CD14-positive monocyte (primary cell): ENCODE measurements around the gene FN1. TPM values are rescaled to one million over a fixed set of nuclear protein-coding genes. Genes with fewer than 3 reads are reported as not detected.

Experiments used
- DNase-seq, 3 donors: peaks; one replicate each; pipeline ENCODE4 v3.0.0-alpha.2; 2011 to 2022
- H2AFZ ChIP-seq: 2 replicates; pipeline ENCODE4 v1.6.0; 2012; ENCODE audit warnings: mild to moderate bottlenecking, low read depth, low read length, inconsistent platforms; ENCODE audit not compliant: insufficient read depth, poor library complexity, severe bottlenecking
- H3K27ac ChIP-seq, 2 donors: 1 replicate in 1 of 2; 2 replicates in 1 of 2; pipeline ENCODE4 v1.5.1; 2012 to 2013; ENCODE audit warnings: low read length in 2 of 2, control low read depth in 1 of 2, inconsistent platforms in 1 of 2, low read depth in 1 of 2, mild to moderate bottlenecking in 1 of 2
- H3K27me3 ChIP-seq, 2 donors: one replicate each; pipeline versions ENCODE4 v1.6.0 to v1.6.1; 2011 to 2013; ENCODE audit warnings: low read length in 2 of 2; ENCODE audit not compliant: control insufficient read depth in 2 of 2, insufficient read depth in 2 of 2
- H3K36me3 ChIP-seq, 2 donors: replicated peaks in 1 of 2; 1 replicate in 1 of 2; 2 replicates in 1 of 2; pipeline versions ENCODE4 v1.5.1 to v1.6.1; 2012 to 2013; ENCODE audit warnings: low read length in 2 of 2, control low read depth in 1 of 2, inconsistent platforms in 1 of 2, mild to moderate bottlenecking in 1 of 2; ENCODE audit not compliant: insufficient read depth in 2 of 2, control insufficient read depth in 1 of 2
- H3K4me1 ChIP-seq, 2 donors: 1 replicate in 1 of 2; 2 replicates in 1 of 2; pipeline versions ENCODE4 v1.5.1 to v1.6.1; 2012 to 2013; ENCODE audit warnings: low read length in 2 of 2, control low read depth in 1 of 2, inconsistent platforms in 1 of 2, mild to moderate bottlenecking in 1 of 2, moderate library complexity in 1 of 2; ENCODE audit not compliant: insufficient read depth in 2 of 2, control insufficient read depth in 1 of 2
- H3K4me2 ChIP-seq: replicated peaks from 2 replicates; pipeline ENCODE3; 2012; ENCODE audit warnings: low read length, moderate library complexity, mild to moderate bottlenecking; ENCODE audit not compliant: poor library complexity, severe bottlenecking; ENCODE audit errors: extremely low read depth
- H3K4me3 ChIP-seq, 3 experiments: fragments of 200-600 bp in 1 of 3; sonication (generic) in 1 of 3; replicated peaks in 1 of 3; 1 replicate in 2 of 3; 2 replicates in 1 of 3; pipeline ENCODE4 v1.5.1; 2011 to 2013; ENCODE audit warnings: low read length in 3 of 3, mild to moderate bottlenecking in 3 of 3, control low read depth in 2 of 3, low read depth in 2 of 3, inconsistent platforms in 1 of 3, moderate library complexity in 1 of 3
- H3K79me2 ChIP-seq: 2 replicates; pipeline ENCODE4 v1.6.0; 2012; ENCODE audit warnings: mild to moderate bottlenecking, control low read depth, inconsistent platforms, low read length, moderate library complexity; ENCODE audit not compliant: insufficient read depth
- H3K9ac ChIP-seq: 2 replicates; pipeline ENCODE4 v1.6.0; 2017; ENCODE audit warnings: low read length, mild to moderate bottlenecking; ENCODE audit not compliant: insufficient read depth, poor library complexity, severe bottlenecking
- H3K9me3 ChIP-seq, 2 donors: replicated peaks in 1 of 2; 1 replicate in 1 of 2; 2 replicates in 1 of 2; pipeline versions ENCODE4 v1.5.1 to v1.6.1; 2012 to 2013; ENCODE audit warnings: low read length in 2 of 2, control low read depth in 1 of 2; ENCODE audit not compliant: control insufficient read depth in 1 of 2, insufficient read depth in 1 of 2
- H4K20me1 ChIP-seq: 2 replicates; pipeline ENCODE4 v1.6.0; 2012; ENCODE audit warnings: mild to moderate bottlenecking, low read length, control low read depth, moderate library complexity; ENCODE audit not compliant: insufficient read depth
- H3K27ac Mint-ChIP-seq, 7 donors: one replicate each; pipeline ENCODE4 v1.8.0; 2020; ENCODE audit warnings: mild to moderate bottlenecking in 7 of 7, mixed read lengths in 7 of 7, moderate library complexity in 6 of 7, inconsistent platforms in 2 of 7
- H3K27me3 Mint-ChIP-seq, 3 donors: one replicate each; pipeline ENCODE4 v1.8.0; 2021 to 2022; ENCODE audit warnings: low read depth in 3 of 3, mild to moderate bottlenecking in 3 of 3, mixed read lengths in 3 of 3, moderate library complexity in 3 of 3, inconsistent platforms in 1 of 3
- H3K36me3 Mint-ChIP-seq, 2 donors: one replicate each; pipeline ENCODE4 v1.8.0; 2020; ENCODE audit warnings: mixed read lengths in 2 of 2, inconsistent platforms in 1 of 2, mild to moderate bottlenecking in 1 of 2
- H3K4me1 Mint-ChIP-seq: one replicate; pipeline ENCODE4 v1.8.0; 2020; ENCODE audit warnings: mild to moderate bottlenecking, mixed read lengths
- H3K4me3 Mint-ChIP-seq, 2 donors: one replicate each; pipeline ENCODE4 v1.8.0; 2020; ENCODE audit warnings: mild to moderate bottlenecking in 2 of 2, mixed read lengths in 2 of 2, moderate library complexity in 1 of 2
- H3K9me3 Mint-ChIP-seq, 7 donors: one replicate each; pipeline ENCODE4 v1.8.0; 2020 to 2022; ENCODE audit warnings: mixed read lengths in 7 of 7, mild to moderate bottlenecking in 6 of 7, moderate library complexity in 6 of 7, inconsistent platforms in 2 of 7
- CTCF ChIP-seq: fragments of 200-600 bp; IDR thresholded peaks from one replicate; pipeline ENCODE4 v1.8.0; 2022; ENCODE audit warnings: antibody characterized with exemption, mild to moderate bottlenecking
- WGBS: methylation state at CpG from one replicate; pipeline ENCODE4 v1.1.5; 2013; ENCODE audit warnings: missing lambda C conversion rate; ENCODE audit not compliant: insufficient coverage; 5-methylcytosine and 5-hydroxymethylcytosine counted together
- intact Hi-C, 2 donors: fragments of 100-400 bp; cut with micrococcal nuclease; formaldehyde crosslinking; loops; one replicate each; pipeline versions ENCODE4 v1.15.0 to v1.15.1; 2023
- polyA plus RNA-seq, 3 donors: library from polyadenylated mRNA; depleted of rRNA in 1 of 3; unstranded in 2 of 3; stranded (reverse) in 1 of 3; fragments of 300-500 nt in 2 of 3; fragments of >200 nt in 1 of 3; fragmentation: Illumina TruSeq in 2 of 3; gene quantifications; 1 replicate in 2 of 3; 2 replicates in 1 of 3; pipeline ENCODE4 v1.2.3, GENCODE V29; 2012 to 2021

Gene FN1
- polyA plus RNA-seq, 3 donors: 0.21 to 0.72 (median 0.23) TPM

DNA sequence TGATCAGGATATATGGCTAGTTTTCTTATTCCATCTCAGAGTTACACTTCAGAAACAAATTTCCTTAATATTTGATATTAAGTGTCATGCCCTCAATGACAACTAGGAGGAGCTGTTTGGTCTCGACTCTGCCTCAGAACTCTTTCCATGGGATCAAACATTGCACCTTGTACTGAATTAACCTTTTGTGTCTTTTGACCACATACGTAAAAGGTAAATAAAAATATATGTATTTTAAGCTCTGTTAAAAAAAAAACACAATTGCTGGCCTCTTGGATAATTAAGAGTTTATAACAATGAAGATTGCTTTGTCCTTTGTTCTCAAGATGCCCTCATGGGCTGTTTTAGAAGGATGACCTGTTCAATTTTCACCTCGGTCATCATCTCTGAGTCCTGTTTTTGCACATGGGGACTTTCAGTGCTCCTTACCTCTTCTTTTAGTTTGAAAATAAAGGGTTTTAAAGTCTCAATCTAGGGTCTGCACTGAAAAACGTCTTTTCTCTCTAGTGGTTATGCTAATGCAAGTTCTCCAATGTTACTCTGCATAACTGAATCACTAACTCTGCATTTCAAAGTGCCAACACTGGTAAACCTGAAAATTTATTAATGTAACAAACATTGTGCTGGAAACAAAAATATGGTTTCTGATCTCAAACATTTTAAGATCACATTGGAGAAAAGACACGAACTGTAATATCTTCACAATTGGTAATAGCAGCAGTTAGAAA, 18.8 kb upstream of the FN1 start:
- no peak overlapping the region for H3K27ac ChIP-seq

GRCh38 chr2:215452725-215453124, 16.9 kb upstream of the FN1 start:
- Mint-ChIP-seq H3K27me3 (peaks cover 5 to 30% (median 18%) of the 10 kb centered on the region in 3 donors), H3K36me3 (no peaks in the 10 kb centered on the region), H3K4me3 (peak overlapping the region in 1 of 2 donors; percentile 33), H3K9me3 (peaks cover 2 to 9% (median 3%) of the 10 kb centered on the region in 7 donors), H3K27ac (peak overlapping the region in 2 of 7 donors; percentile 30 to 68), H3K4me1 (no peaks in the 10 kb centered on the region)
- H3K27me3 ChIP-seq: peaks cover 5 to 19% of the 10 kb centered on the region in 2 donors
- no peak overlapping the region for H3K4me2 ChIP-seq
- H3K36me3 ChIP-seq: no peaks in the 10 kb centered on the region
- H3K9me3 ChIP-seq: no peaks in the 10 kb centered on the region
- no peaks in the 10 kb centered on the region for H3K79me2 ChIP-seq
- no CpG with 5 or more reads among the region's 5 CpGs for WGBS
- H3K9ac ChIP-seq: no peak overlapping the region
- no peak for DNase-seq
- no peak for TF ChIP-seq CTCF
- H3K27ac ChIP-seq: no peak overlapping the region
- H3K4me1 ChIP-seq: no peaks in the 10 kb centered on the region
- intact Hi-C loops: loop anchor here in 1 of 2 donors (5.0 kb wide), 1 partner anchor 480 kb away; no protein-coding TSS in a partner anchor
- no peak overlapping the region for H2AFZ ChIP-seq
- H3K4me3 ChIP-seq: no peak overlapping the region
- no peaks in the 10 kb centered on the region for H4K20me1 ChIP-seq

More for the DNA sequence above, 18.8 kb upstream of the FN1 start:
- peaks cover 0 to 8% of the 10 kb centered on the region in 2 donors for H3K27me3 ChIP-seq
- no peak overlapping the region for H3K4me3 ChIP-seq
- intact Hi-C loops: loop anchor here (5.0 kb wide), 2 partner anchors 463 to 478 kb away; no protein-coding TSS in a partner anchor
- no peak overlapping the region for H3K9ac ChIP-seq
- Mint-ChIP-seq H3K9me3 (peaks cover 2 to 9% (median 3%) of the 10 kb centered on the region in 7 donors), H3K36me3 (no peaks in the 10 kb centered on the region), H3K27me3 (peaks cover 0 to 22% (median 13%) of the 10 kb centered on the region in 3 donors), H3K4me3 (no peak overlapping the region), H3K4me1 (no peaks in the 10 kb centered on the region), H3K27ac (no peak overlapping the region)
- H3K4me2 ChIP-seq: no peak overlapping the region
- H3K36me3 ChIP-seq: no peaks in the 10 kb centered on the region
- DNase-seq: peak; percentile 11 to 43 (median 32)
- no peaks in the 10 kb centered on the region for H4K20me1 ChIP-seq
- H3K4me1 ChIP-seq: no peaks in the 10 kb centered on the region
- peak; percentile 91 for TF ChIP-seq CTCF
- H3K79me2 ChIP-seq: no peaks in the 10 kb centered on the region
- no peaks in the 10 kb centered on the region for H3K9me3 ChIP-seq
- WGBS: no CpG with 5 or more reads among the region's 5 CpGs
- no peak overlapping the region for H2AFZ ChIP-seq
